AG08395 (cell line): Measurements from ENCODE around the gene AGAP1.
A peak's percentile ranks its signal among the peaks of the same experiment; 100 is the strongest.

Experiments
- DNase-seq: peaks from one replicate; pipeline ENCODE4 v3.0.0; 2012; ENCODE audit warnings: mixed read lengths, low spot score

The AGAP1 gene

DNA sequence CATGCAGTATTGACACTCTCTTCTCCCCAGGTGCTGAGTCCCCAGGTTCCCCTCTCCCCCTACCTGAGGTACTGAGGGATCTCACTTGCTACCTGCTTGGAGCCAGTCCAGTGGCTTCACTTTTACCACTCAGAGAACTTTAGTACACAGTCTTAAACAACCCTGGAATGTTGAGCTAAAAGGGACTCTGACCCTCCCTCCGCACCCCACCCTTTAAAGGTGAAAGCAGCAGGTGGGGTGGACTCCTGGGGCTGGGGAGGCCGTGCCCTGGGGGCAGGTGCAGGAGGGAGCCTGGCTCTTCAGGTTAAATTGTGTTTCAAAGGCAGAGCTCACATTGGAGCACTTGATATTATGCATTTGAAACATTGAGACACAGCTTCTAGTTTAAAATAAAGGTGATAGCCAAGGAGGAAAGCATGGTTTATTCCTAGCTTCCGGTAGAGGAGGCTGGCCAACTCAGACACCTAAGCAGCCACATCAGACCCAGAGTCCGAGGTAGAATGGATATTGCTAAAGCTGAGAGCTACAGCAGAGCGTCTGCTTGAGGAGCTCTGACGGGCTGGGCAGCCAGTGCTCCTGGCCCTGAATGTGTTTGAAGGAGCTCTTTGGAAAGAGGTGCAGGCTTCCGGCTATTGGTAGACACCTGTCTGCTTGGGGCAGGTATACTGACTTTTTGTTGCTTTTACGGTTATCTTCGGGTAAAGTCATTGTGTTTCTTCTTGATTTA, 196.4 kb downstream of the AGAP1 start:
- no peak for DNase-seq

DNA sequence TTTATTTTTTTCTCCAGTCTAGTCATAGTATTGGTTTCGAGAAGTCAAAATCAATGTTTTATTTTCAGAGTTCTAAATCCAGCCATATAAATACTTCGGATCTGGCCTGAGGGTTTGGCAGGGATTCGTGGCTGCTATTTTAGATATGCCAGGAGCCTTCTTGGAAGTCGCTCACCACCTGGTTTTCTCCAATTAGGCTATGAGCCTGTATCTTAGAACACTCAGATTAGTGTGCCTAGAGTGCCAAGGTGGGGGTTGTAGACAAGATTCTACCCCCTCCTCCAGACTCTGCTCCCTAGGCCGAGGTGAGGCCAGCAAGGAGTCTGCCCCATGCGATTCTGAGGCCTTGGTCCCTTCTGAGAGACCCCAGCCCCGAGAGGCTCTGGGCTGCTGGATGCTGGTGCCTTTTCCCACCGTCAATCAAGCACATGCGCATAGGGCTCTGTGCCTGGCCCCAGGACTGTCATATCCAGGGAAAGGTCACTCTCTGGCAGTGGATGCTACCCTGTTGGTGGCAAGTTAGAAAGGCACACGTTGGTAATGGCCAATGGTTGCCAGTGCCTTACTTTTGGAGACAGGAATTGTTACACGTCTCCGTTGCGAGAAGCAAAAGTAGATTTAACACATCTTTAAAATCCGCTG, 197.1 kb downstream of the AGAP1 start:
- DNase-seq: no peak

DNA sequence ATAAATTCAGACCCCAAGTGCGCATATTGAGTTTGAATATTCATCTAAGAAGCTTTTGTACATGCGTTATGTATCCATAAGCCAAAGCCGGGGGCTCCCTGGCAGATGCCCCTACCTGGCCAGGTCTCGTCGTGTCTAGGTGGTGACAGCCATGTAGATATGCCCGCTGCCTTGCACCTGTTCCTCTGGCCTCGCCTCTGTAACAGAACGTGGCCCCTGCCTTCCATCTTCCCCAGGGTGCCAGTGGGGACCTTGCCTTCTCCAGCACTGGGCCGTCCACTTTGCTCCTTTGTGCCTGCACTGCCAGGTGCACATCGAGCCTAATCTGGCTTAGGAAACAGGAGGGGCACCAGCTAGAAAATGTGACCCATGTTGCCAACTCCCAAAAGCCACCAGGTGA, 198.2 kb downstream of the AGAP1 start:
- no peak for DNase-seq

DNA sequence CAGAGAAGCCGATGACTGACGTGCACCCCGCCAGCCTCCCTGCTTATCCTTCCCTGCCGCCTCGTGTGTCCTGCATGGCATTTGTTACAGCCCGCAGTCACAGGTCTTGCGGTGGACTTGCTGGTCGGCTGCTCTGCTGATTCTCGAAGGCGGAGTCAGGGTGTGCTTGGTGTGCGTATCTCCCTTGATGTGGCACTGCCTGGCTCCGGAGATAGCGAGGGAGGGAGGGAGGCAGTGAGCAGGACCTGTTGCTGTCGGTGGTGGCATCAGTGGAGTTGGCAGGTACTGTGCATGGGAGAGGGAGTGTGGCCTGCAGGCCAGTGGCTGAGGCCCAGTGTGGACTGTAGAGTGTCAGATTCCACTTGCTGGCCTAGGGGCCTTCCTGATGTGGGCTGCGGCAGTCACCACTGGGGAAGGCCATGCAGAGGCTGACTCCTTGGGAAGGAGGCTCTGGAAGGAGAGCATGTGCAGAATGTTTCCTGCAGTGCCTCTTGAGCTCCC, 198.9 kb downstream of the AGAP1 start:
- DNase-seq: no peak

DNA sequence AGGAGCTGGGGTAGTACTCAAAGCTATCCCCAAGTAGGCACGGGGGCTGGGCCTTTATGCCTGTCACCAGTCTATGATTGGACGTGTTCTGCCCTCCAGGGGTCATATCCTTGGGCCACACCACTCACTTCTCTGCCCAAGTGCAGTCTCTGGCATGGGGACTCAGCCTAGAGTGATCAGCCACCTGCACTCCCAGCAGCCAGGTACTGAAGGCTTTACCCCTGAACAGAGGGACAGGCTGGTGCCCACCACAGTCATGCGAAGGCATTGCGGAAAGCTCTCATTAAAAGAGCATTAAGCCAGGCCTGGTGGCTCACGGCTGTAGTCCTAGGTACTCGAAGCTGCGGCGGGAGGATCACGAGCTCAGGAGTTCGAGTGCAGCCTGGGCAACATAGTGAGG, 199.4 kb downstream of the AGAP1 start:
- no peak for DNase-seq

DNA sequence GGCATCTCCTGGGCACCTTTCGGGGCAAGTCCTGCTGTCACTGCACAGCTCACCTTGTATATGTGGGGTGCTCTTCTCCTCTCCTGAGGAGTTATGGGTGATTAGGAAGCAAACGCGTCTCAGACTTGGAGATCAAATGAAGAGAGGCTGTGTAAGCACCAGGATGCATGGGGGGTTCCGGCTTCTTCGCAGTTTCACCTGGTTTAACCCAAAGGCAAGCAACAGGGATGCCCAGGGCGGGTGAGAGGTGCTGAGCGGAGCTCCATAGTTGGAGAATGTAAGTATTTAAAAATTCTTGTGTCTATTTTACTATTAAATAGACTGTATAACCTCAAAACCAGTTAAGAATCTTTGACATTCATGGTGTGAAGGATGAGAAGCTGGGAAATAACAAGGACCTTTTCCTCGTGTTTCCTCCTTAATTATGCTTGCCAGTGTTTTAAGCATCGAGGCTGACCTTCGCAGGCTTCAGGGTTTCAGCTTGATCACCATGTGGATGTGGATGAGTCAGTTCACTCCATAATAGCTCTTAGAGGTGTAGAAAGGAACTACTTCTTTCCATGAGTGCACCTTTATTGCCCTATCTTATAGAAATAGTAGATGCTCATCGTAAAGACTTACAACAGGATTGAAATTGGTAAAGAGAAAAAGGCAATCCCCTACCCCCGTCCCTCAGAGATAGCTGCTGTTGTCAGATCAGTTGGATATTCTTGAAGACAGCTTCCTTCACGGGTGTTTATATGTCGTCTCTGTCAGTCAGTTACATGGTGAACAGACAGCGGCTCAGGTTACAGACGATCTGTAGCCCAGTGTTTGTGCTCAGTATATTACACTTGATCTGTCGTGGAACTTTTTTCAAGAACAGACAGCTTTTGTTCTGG, 201.1 kb downstream of the AGAP1 start:
- no peak for DNase-seq

DNA sequence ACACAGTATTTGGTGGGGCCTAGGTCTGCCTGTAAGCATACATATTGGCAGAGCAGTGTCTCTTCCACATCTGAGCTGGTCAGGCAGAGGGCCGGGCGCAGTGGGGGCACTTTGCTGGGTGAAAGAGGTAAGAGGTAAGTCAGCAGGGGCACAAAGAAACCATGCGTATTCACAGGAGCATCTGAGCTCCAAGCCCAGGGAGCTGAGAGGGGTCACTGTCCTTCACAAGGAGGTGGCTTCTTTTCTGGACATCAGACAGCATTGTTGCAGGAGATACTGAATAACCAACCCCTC, 201.7 kb downstream of the AGAP1 start:
- no peak for DNase-seq

DNA sequence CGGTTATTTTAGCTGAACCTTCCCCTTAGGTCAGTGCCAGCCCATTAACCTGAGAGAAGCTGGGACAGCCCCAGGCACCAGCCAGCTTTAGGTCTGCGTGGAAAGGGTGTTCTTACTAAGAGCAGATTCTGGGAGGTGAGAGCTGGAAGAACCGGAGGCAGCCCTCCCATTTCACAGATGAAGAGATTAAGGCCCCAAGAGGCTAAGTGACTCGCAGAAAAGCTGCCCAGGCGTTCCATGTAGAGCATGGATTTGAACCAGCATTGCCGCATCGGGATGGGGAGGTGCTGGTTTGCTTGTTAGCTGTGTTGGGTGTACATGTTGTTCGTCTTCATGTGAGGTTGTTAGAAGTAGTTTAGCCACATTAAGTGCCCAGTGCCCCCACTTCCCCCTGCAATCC, 203.2 kb downstream of the AGAP1 start:
- no peak for DNase-seq

DNA sequence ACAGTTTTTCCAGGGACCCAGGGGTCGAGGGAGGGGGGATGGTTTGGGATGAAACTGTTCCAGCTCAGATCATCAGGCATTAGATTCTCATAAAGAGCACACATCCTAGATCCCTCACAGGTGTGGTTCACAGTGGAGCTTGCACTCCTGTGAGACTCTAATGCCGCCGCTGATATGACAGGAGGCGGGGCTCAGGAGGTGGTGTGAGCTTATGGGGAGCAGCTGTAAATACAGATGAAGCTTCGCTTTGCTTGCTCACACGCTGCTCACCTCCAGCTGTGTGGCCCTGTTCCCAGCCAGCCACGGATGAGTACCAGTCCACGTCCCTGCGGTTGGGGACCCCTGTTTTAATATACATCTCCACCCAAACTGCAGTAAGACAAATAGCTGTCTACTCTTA, 204.2 kb downstream of the AGAP1 start:
- no peak for DNase-seq

DNA sequence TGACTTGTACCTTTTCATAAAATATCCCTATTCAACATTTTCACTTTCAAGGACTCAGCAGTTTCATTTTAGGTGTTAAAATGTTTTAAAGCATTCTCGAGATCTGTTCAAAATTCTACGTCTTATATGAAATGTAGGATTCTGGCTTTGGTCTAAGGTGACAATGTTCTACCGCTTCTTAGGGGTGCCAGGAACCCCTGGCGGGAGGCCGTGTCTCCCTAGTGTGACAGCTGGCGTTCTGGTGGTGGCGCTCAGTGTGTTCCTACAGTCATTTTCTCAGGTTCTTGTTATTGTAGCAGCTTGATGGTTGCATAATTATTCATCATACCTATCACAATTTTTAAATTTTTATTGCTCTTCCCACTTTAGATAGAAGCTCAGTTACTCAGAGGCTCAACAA, 204.6 kb downstream of the AGAP1 start:
- no peak for DNase-seq

DNA sequence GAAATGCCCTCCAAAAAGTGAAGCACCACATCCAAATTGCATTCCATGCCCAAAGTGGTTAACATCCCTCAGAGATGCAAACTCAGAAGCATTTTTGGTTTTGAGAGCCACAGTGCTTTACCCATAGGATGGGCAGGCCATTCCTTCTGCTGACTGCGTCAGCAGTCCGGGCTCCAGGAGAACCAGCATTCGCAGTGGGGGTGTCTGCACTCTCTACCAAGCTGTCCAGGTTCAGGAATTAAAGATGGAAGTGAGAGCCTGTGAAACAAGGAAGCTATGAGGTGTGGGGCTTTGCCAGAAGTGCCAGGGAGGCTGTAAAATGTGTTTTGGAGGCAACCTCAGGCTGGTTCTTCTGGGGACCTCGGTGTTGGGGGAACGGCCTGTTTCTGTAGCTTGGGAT, 205.7 kb downstream of the AGAP1 start:
- no peak for DNase-seq

DNA sequence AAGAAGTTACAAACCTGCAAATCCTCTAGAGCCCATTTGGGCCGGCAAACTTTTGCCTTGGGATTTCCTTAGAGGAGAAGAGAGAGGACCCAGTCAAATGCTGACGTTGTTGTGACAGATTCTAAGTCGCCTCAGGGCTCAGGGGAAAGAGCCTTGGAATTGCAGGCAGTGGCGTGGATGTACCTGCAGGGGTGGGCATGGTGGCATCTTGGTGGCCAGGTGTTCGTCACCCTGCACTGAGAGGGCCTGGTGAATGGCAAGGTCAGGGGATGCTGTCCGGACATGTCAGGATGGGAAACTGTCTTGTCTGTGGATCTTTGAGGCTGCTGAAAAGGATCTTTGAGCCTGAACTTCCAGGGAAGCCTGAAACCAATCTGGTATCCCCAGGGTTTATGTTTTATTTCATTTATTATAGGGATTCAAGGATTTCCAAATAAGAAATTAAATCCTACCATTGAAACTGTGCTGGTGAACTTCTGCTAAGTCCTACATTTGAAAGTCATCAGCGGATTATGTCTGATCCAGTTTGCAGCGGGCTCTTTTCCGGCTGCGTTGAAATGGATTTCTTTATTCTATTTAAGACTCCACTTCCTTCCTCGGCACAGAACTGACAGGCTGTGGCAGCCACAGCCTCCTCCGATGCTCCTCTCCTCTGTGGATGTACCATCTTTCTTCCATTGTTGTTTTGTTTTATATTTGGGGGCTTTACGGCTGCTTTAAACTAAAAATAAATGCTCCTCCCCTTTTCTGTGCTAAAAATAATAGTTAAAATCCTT, 207.6 kb downstream of the AGAP1 start:
- no peak for DNase-seq

DNA sequence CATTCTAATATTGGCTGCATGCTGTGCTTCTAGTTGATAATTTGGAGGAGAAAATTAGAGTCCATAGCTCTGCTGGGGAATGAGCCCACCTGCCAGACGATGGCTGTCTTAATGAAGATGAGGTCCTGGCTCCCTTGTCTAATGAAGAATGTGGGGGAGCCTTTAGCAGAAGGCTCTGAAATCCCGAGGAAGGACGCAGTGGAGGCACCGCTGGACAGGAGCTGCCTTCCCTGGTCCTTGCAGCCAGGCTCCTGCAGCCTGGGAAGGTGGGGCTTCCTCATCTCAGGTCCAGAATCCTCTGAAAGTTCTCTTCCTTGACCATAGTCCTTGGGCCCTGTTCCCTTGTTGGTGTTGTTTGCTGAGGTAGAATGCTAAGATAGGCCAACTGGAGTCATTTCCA, 208.3 kb downstream of the AGAP1 start:
- DNase-seq: no peak

DNA sequence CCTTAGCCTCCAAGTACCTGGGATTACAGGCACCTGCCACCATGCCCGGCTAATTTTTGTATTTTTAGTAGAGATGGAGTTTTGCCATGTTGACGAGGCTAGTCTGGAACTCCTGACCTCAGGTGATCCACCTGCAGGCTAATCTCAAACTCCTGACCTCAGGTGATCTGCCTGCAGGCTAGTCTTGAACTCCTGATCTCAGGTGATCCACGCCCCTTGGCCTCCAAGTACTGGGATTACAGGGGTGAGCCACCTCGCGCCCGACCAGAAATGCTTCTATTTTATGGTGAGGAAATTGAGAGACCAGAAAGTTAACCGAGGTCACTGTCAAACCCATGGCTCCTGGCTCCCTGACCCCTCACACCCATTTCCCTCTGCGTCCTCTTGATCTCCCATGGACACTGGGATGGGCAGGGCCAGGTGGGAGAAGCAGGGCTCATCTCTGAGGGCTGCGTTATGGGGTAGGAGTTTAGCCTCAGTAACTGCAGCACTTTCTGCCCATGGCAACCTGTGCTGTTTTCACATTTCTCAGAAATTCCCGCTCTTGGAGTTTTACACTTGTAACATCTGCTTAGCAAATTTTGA, 210.0 kb downstream of the AGAP1 start:
- DNase-seq: no peak

DNA sequence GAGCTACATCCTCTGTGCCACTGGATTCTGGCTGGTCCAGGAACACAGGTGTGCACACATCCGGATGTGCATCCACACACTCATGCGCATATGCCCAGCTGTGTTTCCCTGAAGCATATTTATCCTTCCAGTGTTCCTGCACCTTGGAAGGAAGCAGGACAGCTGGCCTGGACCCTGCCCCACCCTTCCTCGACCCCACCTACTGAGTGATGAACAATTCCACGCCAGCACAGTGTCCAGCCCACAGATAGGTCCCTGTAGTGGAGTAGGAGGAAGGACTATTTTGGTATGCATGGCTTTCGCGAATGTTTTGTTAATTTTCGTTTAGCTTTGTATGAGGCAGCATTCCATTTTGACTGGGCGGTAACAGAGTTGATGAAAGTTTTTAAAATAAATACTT, 211.5 kb downstream of the AGAP1 start:
- DNase-seq: no peak

DNA sequence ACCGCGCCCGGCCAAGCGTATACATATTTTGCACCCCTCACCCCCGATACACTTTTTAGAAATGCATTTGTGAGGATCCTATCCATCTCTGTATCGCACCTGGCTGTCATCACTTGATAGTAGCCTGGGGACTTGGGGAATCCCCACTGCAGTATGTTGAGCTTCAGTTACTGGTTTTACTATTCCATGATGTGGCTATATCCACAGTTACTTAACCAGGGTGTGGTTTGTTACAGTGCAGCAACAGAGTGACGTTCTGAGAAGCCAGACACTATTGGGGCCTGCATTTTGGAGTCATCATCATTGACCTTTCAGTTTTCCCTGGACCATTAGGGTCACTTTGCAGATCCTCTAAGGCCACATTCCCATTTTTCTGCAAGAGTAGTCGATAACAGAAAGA, 212.7 kb downstream of the AGAP1 start:
- no peak for DNase-seq

DNA sequence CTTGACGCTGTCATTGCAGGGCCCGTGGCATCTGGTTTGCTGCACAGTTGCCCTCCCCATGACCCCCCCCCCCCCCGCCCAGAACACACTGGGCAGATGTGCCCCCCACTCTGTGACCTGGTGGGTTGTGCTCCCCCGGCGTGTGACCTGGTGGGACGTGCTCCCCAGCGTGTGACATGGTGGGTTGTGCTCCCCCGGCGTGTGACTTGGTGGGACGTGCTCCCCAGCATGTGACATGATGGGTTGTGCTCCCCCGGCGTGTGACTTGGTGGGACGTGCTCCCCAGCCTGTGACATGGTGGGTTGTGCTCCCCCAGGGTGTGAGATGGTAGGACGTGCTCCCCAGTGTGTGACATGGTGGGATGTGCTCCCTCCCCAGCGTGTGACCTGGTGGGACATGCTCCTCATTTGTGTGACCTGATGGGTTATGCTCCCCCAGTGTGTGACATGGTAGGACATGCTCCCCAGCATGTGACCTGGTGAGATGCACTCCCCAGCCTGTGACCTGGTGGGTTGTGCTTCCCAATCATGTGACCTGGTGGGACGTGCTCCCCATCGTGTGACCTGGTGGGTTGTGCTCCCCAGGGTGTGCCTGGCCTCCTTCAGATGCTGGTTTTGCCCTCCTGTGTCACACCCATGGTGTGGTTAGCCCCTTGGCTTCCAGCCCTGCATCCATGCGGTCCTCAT, 213.7 kb downstream of the AGAP1 start:
- DNase-seq: no peak

DNA sequence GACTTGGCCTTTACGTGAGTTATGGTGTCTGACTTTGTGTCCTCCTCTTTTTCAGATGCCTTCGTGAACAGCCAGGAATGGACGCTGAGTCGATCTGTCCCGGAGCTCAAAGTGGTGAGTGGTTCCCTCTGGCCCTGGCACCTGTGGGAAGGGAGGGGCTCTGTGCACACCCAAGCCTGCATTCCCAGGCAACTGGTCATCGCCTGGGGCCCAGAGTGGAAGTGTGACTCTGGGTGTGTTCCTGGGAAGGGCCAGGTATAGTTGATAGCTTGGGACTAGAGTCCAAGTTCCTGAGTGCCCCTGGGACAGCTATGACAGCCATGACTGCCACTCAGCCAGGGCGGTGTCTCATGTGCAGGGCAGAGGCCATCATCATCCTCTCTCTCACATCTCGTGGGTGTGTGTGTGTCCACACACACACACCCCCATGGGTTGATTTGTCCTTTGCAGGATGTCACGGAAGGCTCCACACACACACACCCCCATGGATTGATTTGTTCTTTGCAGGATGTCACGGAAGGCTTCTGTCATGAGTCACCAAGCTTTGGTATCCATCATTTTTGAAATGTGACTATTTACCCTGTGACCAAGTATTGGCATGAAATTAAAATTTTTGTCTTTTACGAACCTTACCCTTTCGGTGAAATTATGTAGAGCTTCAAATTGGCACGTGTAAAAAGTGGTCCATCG, 215.4 kb downstream of the AGAP1 start:
- DNase-seq: peak; percentile 39

DNA sequence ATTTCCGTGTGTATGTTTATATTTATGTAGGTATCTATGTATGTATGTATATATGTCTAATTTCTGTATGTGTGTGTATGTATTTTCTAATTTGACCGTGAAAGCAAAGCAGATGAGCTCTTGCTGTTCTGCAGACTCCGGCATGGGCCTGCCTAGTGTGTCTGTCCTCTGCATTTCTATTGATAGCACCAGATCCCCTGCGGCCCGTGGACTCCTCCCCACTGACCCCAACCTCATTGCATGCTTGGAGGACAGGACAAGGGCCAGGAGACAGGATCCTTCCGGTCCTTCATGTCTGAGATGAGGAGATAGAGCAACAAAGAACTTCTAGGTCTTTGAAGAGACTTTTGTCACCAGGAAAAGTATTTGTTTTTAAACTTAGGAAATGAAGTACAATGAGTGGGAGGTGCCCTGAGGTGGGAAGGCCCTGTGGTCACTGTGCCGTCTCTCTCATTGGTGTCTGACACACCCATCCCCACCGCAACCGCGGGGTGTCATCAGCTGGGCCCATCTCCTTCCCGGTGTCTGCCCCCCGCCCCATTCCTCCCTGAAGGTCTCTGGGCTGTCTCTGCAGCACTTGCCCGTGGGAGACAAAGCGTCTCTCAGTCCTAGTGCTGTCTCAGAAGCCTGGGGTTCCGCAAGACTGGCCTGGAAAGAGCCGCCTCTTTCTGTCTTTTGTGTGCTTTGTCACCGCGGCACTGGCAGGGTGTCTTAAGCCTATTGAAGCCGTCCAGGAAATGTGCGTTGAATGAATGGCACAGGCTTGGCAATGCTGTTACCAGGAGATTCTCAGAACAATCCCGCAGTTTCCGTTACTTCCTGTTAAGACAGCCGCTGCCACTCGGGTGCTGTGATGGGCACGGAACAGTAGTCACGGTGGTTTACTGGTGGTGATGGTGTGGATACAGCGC, 216.4 kb downstream of the AGAP1 start:
- no peak for DNase-seq

DNA sequence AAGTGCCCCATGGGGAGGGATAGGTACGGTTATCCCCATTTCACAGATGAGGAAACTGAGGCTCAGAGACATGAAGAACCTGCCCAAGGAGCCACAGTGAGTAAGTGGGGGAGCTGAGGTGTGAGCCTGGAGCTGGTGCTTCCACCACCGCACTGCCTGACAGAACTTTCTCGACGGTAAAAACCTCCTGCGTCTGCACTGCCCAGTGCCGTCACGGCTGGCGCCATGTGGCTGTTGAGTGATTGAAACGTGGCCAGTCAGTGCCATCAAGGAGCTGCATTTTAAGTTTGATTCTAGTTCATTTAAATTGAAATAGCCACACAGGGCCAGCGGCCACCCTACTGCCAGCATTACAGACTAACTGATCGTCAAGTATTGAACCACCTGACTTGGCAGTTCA, 217.1 kb downstream of the AGAP1 start:
- DNase-seq: no peak
